ENCODE results near the gene OTOP1.
"Not testable (repeated sequence)": the region's sequence is repeated elsewhere in the genome, so short reads cannot be mapped to it uniquely, and the experiment has no call there.

The OTOP1 gene

DNA sequence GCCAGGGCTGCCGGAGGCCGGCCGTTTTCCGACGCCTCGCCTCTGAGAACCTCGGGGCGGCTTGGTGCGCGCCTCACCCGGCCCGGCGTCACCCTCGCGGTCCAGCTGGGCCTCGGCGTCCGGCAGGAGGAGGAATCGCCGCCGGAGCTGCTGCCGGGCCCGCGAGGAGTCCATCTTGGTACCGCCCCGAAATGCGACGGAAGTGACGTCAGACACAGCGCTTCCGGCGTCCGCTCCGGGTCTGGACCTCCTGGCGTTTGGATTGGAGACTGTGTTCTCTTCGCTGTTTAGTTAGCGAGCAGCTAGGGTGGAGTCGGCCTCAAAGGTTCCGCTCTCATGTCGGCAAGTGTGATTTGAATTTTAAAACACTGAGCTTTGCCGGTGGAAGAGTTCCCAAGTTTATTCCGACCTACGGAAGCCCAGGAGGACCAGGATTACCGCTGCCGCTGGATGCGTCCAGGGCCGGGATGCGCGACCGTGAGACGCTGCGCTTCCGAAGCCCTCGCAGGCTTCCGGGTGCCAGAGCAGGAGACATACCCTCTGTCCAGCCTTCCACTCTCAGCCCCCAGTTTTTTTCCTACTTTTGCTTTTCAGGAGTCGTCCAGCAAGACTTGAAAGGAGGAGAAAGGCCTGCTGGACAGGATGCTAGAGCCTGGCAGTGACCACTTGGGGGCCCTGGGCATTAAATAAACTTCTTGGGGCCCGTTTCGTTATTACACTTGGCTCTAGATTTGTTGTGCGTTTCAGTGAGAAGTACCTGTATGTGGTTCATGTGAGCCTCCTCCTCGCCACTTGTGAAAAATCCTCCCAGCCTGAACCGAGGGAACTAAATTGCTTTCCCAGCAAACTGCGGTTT, 21.5 kb upstream of the OTOP1 start, which contains the start of gene TMEM128:
Gene TMEM128 (minus strand): TSS at position 195 of the 856 bp plus-strand sequence. CDS start 21 bp downstream, at position 174.
- H4K20me1 ChIP-seq (ENCODE audit: low read depth, low read length) = no peaks in the 10 kb centered on the region
- H3K9me3 ChIP-seq (ENCODE audit: insufficient read depth, low read length) = no peaks in the 10 kb centered on the region
- H3K27ac ChIP-seq (ENCODE audit: low read depth, low read length) = peak within 1 kb of the TSS; percentile 48
- peak within 1 kb of the TSS; percentile 75 for H3K9ac ChIP-seq (ENCODE audit: low read length)
- peaks cover 4% of the 10 kb centered on the region; the same call in 1 of the 2 replicates for H3K36me3 ChIP-seq (ENCODE audit: low read length)
- no peaks in the 10 kb centered on the region for H3K27me3 ChIP-seq (ENCODE audit: low read length)
- H3K9me2 ChIP-seq (replicated peaks; ENCODE audit: insufficient read depth, low read length) = no peaks in the 10 kb centered on the region
- H3K4me2 ChIP-seq (ENCODE audit: low read depth, low read length, poor library complexity, severe bottlenecking) = peak within 1 kb of the TSS; percentile 81
- peaks cover 7% of the 10 kb centered on the region for H3K79me2 ChIP-seq (ENCODE audit: insufficient read depth, low read length)
- H3K4me3 ChIP-seq (ENCODE audit: insufficient read depth, low read length, poor library complexity, severe bottlenecking) = peak within 1 kb of the TSS; percentile 69
- peak within 1 kb of the TSS; percentile 75 for H2AFZ ChIP-seq (ENCODE audit: low read depth, low read length, severe bottlenecking)
- peaks cover 11% of the 10 kb centered on the region for H3F3A ChIP-seq (ENCODE audit: insufficient read depth)
- no peak for TF ChIP-seq EZH2phosphoT487 (conservative IDR thresholded peaks at IDR 0.05; ENCODE audit: low read length)
- TF ChIP-seq, protein P1, sequence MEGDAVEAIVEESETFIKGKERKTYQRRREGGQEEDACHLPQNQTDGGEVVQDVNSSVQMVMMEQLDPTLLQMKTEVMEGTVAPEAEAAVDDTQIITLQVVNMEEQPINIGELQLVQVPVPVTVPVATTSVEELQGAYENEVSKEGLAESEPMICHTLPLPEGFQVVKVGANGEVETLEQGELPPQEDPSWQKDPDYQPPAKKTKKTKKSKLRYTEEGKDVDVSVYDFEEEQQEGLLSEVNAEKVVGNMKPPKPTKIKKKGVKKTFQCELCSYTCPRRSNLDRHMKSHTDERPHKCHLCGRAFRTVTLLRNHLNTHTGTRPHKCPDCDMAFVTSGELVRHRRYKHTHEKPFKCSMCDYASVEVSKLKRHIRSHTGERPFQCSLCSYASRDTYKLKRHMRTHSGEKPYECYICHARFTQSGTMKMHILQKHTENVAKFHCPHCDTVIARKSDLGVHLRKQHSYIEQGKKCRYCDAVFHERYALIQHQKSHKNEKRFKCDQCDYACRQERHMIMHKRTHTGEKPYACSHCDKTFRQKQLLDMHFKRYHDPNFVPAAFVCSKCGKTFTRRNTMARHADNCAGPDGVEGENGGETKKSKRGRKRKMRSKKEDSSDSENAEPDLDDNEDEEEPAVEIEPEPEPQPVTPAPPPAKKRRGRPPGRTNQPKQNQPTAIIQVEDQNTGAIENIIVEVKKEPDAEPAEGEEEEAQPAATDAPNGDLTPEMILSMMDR (IDR thresholded peaks at IDR 0.05; ENCODE audit: insufficient read depth, low read length, poor library complexity, severe bottlenecking) = no peak

- Histone ChIP-seq H3K79me2 (ENCODE audit: insufficient read depth, low read length) (peaks cover 7% of the 10 kb centered on the region), H3K27me3 (ENCODE audit: low read length) (no peaks in the 10 kb centered on the region), H3K36me3 (ENCODE audit: low read length) (peaks cover 4% of the 10 kb centered on the region; the same call in 1 of the 2 replicates), H3F3A (ENCODE audit: insufficient read depth) (peaks cover 11% of the 10 kb centered on the region), H4K20me1 (ENCODE audit: low read depth, low read length) (no peaks in the 10 kb centered on the region), H2AFZ (ENCODE audit: low read depth, low read length, severe bottlenecking) (peak overlapping the region; percentile 75), H3K9ac (ENCODE audit: low read length) (peak overlapping the region; percentile 75), H3K27ac (ENCODE audit: low read depth, low read length) (peak overlapping the region; percentile 29), H3K4me2 (ENCODE audit: low read depth, low read length, poor library complexity, severe bottlenecking) (peak overlapping the region; percentile 81), H3K9me3 (ENCODE audit: insufficient read depth, low read length) (no peaks in the 10 kb centered on the region), H3K9me2 (replicated peaks; ENCODE audit: insufficient read depth, low read length) (no peaks in the 10 kb centered on the region), H3K4me3 (ENCODE audit: insufficient read depth, low read length, poor library complexity, severe bottlenecking) (peak overlapping the region; percentile 69)
- TF ChIP-seq, protein P1 (IDR thresholded peaks at IDR 0.05; ENCODE audit: insufficient read depth, low read length, poor library complexity, severe bottlenecking) = no peak
- TF ChIP-seq EZH2phosphoT487 (conservative IDR thresholded peaks at IDR 0.05; ENCODE audit: low read length) = no peak
Observed at GRCh38 chr4:4247696-4248028, 20.9 kb upstream of the OTOP1 start.

DNA sequence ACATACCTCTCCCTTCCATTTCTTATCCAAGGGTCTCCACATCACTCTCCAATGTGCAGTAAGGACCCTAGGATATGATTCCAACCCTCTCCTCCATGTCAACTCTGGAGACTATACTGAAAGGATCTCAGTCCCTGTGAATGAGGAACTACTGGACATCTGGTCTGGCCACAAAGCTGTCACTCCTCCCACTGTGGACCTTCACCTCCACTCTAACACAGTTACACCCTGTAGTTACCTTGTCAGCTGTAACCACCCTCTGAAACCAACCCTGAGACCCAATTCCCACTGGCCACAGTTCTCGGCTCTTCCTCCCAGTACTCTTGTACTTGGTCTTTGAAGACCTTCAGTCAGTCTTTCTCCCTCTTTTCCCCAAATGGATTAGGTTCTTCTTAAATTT, 18.4 kb upstream of the OTOP1 start:
- Histone ChIP-seq H3K36me3 (ENCODE audit: low read length) (peaks cover 4% of the 10 kb centered on the region; the same call in 1 of the 2 replicates), H3F3A (ENCODE audit: insufficient read depth) (peaks cover 8% of the 10 kb centered on the region), H3K4me2 (ENCODE audit: low read depth, low read length, poor library complexity, severe bottlenecking) (no peak overlapping the region), H4K20me1 (ENCODE audit: low read depth, low read length) (no peaks in the 10 kb centered on the region), H3K27me3 (ENCODE audit: low read length) (no peaks in the 10 kb centered on the region), H3K27ac (ENCODE audit: low read depth, low read length) (no peak overlapping the region), H3K9me2 (replicated peaks; ENCODE audit: insufficient read depth, low read length) (no peaks in the 10 kb centered on the region), H3K9ac (ENCODE audit: low read length) (no peak overlapping the region), H2AFZ (ENCODE audit: low read depth, low read length, severe bottlenecking) (no peak overlapping the region), H3K4me3 (ENCODE audit: insufficient read depth, low read length, poor library complexity, severe bottlenecking) (no peak overlapping the region), H3K79me2 (ENCODE audit: insufficient read depth, low read length) (peaks cover 7% of the 10 kb centered on the region), H3K9me3 (ENCODE audit: insufficient read depth, low read length) (no peaks in the 10 kb centered on the region)
- TF ChIP-seq, protein P1 (IDR thresholded peaks at IDR 0.05; ENCODE audit: insufficient read depth, low read length, poor library complexity, severe bottlenecking) = no peak
- TF ChIP-seq EZH2phosphoT487 (conservative IDR thresholded peaks at IDR 0.05; ENCODE audit: low read length) = no peak

GRCh38 chr4:4239551-4239950, 12.8 kb upstream of the OTOP1 start:
- not testable (repeated sequence) for H4K20me1 ChIP-seq (ENCODE audit: low read depth, low read length); H3K9me2 ChIP-seq (replicated peaks; ENCODE audit: insufficient read depth, low read length); H2AFZ ChIP-seq (ENCODE audit: low read depth, low read length, severe bottlenecking); H3K79me2 ChIP-seq (ENCODE audit: insufficient read depth, low read length); H3K9me3 ChIP-seq (ENCODE audit: insufficient read depth, low read length); H3K9ac ChIP-seq (ENCODE audit: low read length); H3F3A ChIP-seq (ENCODE audit: insufficient read depth); H3K27ac ChIP-seq (ENCODE audit: low read depth, low read length); H3K4me2 ChIP-seq (ENCODE audit: low read depth, low read length, poor library complexity, severe bottlenecking); H3K27me3 ChIP-seq (ENCODE audit: low read length); H3K4me3 ChIP-seq (ENCODE audit: insufficient read depth, low read length, poor library complexity, severe bottlenecking); H3K36me3 ChIP-seq (ENCODE audit: low read length)

Measured in SU-DHL-6 (cell line).